Measurements from ENCODE around the gene SNAP47.

DNA sequence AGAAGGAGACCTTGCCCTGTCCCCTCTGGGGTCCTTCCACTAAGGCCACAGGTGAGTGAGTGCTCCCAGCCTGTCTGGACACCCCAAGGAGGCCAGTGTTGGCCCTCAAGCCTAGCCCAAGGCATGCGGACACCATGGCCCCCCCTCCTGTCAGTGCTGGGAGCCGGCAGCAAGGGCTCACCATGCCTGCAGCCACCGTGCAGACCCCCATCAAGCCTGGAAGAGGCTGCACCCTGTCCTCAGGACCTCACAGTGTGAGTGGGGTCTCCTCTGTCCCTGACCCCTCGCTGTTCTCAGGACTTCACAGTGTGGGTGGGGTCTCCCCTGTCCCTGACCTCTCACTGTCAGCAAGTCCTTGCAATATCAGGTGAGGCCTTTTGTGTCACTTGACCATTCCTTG lies 47.0 kb downstream of the SNAP47 start:
- TF ChIP-seq, protein P1, sequence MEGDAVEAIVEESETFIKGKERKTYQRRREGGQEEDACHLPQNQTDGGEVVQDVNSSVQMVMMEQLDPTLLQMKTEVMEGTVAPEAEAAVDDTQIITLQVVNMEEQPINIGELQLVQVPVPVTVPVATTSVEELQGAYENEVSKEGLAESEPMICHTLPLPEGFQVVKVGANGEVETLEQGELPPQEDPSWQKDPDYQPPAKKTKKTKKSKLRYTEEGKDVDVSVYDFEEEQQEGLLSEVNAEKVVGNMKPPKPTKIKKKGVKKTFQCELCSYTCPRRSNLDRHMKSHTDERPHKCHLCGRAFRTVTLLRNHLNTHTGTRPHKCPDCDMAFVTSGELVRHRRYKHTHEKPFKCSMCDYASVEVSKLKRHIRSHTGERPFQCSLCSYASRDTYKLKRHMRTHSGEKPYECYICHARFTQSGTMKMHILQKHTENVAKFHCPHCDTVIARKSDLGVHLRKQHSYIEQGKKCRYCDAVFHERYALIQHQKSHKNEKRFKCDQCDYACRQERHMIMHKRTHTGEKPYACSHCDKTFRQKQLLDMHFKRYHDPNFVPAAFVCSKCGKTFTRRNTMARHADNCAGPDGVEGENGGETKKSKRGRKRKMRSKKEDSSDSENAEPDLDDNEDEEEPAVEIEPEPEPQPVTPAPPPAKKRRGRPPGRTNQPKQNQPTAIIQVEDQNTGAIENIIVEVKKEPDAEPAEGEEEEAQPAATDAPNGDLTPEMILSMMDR (optimal IDR thresholded peaks at IDR 0.05 in 1 of 3, IDR thresholded peaks at IDR 0.05 in 1 of 3, conservative IDR thresholded peaks at IDR 0.05 in 1 of 3; ENCODE audit: extremely low read depth in 1 of 3, insufficient read depth in 2 of 3, low read length in 3 of 3), result no peak
- TF ChIP-seq EZH2 (IDR thresholded peaks at IDR 0.05; ENCODE audit: low read length), result no peak
